ENCODE data around the gene CTDNEP1. TPM values are rescaled to one million over a fixed set of nuclear protein-coding genes. Genes with fewer than 3 reads are reported as not detected.

The CTDNEP1 gene
- polyA plus RNA-seq, 2 of the 4 experiments (the other 2 are of a cell fraction), result 145 to 161 TPM

GRCh38 chr17:7205561-7205960, 46.0 kb downstream of the CTDNEP1 start:
- peak overlapping the region; percentile 82 to 85 for H3K27ac ChIP-seq
- TF ChIP-seq ZC3H11A (IDR thresholded peaks at IDR 0.05), result no peak
- no peaks in the 10 kb centered on the region for H3K9me3 ChIP-seq
- no peak for DNase-seq (ENCODE audit: low read depth in 1 of 2, low spot score in 1 of 2)
- 78% methylated on average over 7 of the region's 15 CpGs for WGBS (ENCODE audit: missing lambda C conversion rate)
- FAIRE-seq, result no peak
- peak overlapping the region; percentile 52 for H3K4me3 ChIP-seq
- H3K4me2 ChIP-seq, result peak overlapping the region; percentile 84
- no peak for ATAC-seq
- POLR2A ChIA-PET, result no interaction called here
- CTCF ChIA-PET, result interaction anchor here (0.8 to 5.3 kb wide), 5 partner anchors 9 to 159 kb away, joined by 3 to 20 read pairs (median 5); partner anchors contain the start of gene ASGR1
- peaks cover 12% of the 10 kb centered on the region for H3K4me1 ChIP-seq

- no peak for FAIRE-seq
- peaks cover 12% of the 10 kb centered on the region for H3K4me1 ChIP-seq
- ATAC-seq, result peak; percentile 87 to 91
- peak; percentile 94 to 98 for DNase-seq (ENCODE audit: low read depth in 1 of 2, low spot score in 1 of 2)
- POLR2A ChIA-PET, result no interaction called here
- peak overlapping the region; percentile 52 for H3K4me3 ChIP-seq
- peak overlapping the region; percentile 82 to 85 for H3K27ac ChIP-seq
- WGBS (ENCODE audit: missing lambda C conversion rate), result 1% methylated on average over 34 of the region's 34 CpGs
- H3K4me2 ChIP-seq, result peak overlapping the region; percentile 84
- CTCF ChIA-PET, result interaction anchor here (2.0 to 2.8 kb wide), 2 partner anchors 9 to 160 kb away, joined by 9 to 10 read pairs; no protein-coding TSS in a partner anchor
- no peaks in the 10 kb centered on the region for H3K9me3 ChIP-seq
- TF ChIP-seq FOSB (CRISPR knock-in tag; IDR thresholded peaks at IDR 0.05), result no peak
- no peak for TF ChIP-seq ESRRA (IDR thresholded peaks at IDR 0.05; ENCODE audit: borderline replicate concordance, low read length)
- TF ChIP-seq ZC3H11A (IDR thresholded peaks at IDR 0.05), result no peak
- TF ChIP-seq JUN (IDR thresholded peaks at IDR 0.05), result peak in 1 of 2 experiments; percentile 35; a peak in 2 of 5 replicates
- no peak for TF ChIP-seq BCL3 (IDR thresholded peaks at IDR 0.05)
- peak; percentile 52; the same call in 1 of the 2 replicates for TF ChIP-seq MAZ (IDR thresholded peaks at IDR 0.05; ENCODE audit: borderline replicate concordance, low read depth, low read length)
- TF ChIP-seq MAX (IDR thresholded peaks at IDR 0.05), result peak; percentile 48; the same call in 1 of the 2 replicates
- no peak for TF ChIP-seq SREBF2 (IDR thresholded peaks at IDR 0.05)
- TF ChIP-seq KDM5A (IDR thresholded peaks at IDR 0.05), result no peak
- no peak for TF ChIP-seq PBX3 (IDR thresholded peaks at IDR 0.05)
- TF ChIP-seq CHD2 (IDR thresholded peaks at IDR 0.05; ENCODE audit: low read length, partially characterized antibody), result peak; percentile 57
- TF ChIP-seq E2F6 (IDR thresholded peaks at IDR 0.05; ENCODE audit: borderline replicate concordance, low read depth), result no peak
- no peak for TF ChIP-seq HES2 (IDR thresholded peaks at IDR 0.05)
- TF ChIP-seq RFX5 (IDR thresholded peaks at IDR 0.05), result peak; percentile 56; the same call in 1 of the 2 replicates
- no peak for TF ChIP-seq TFCP2L1 (CRISPR knock-in tag; IDR thresholded peaks at IDR 0.05)
- TF ChIP-seq POLR2A (IDR thresholded peaks at IDR 0.05; ENCODE audit: low read length), result peak; percentile 59
- TF ChIP-seq PHF8 (IDR thresholded peaks at IDR 0.05; ENCODE audit: borderline replicate concordance, low read depth), result 0 out of 2 replicates have a peak, but pooled peaks have one; percentile 19
- TF ChIP-seq FOSL2 (IDR thresholded peaks at IDR 0.05), result no peak
- TF ChIP-seq FOSL2 (CRISPR knock-in tag; IDR thresholded peaks at IDR 0.05), result no peak
- no peak for TF ChIP-seq HOXB5 (CRISPR knock-in tag; IDR thresholded peaks at IDR 0.05)
- TF ChIP-seq CHD4 (IDR thresholded peaks at IDR 0.05; ENCODE audit: borderline replicate concordance), result no peak
- no peak for TF ChIP-seq HOXB13 (CRISPR knock-in tag; IDR thresholded peaks at IDR 0.05; ENCODE audit: low read depth)
- no peak; the same call in 1 of the 2 replicates for TF ChIP-seq MYC (IDR thresholded peaks at IDR 0.05; ENCODE audit: borderline replicate concordance, low read length)
- no peak for TF ChIP-seq FOXS1 (CRISPR knock-in tag; IDR thresholded peaks at IDR 0.05)
- no peak for TF ChIP-seq TP53 (CRISPR knock-in tag; IDR thresholded peaks at IDR 0.05)
Measured at GRCh38 chr17:7204828-7205461, 46.6 kb downstream of the CTDNEP1 start.
